H1 (cell line): ENCODE measurements around the gene ALDH3A1. TPM values are rescaled to one million over a fixed set of nuclear protein-coding genes. Genes with fewer than 3 reads are reported as not detected.

Experiments used
- CTCF ChIA-PET: fragments of 300-600 bp; sonication (Branson Sonifier 250); formaldehyde crosslinking; loops from one replicate; lab custom pipeline; 2021; ENCODE audit not compliant: partially characterized antibody; lab: Charles Lee
- POLR2A ChIA-PET: fragments of 300-600 bp; sonication (Branson Sonifier 250); formaldehyde crosslinking; loops from one replicate; lab custom pipeline; 2021; ENCODE audit warnings: inconsistent platforms; ENCODE audit not compliant: partially characterized antibody; lab: Charles Lee
- DNase-seq, 2 experiments: peaks; one replicate each; pipeline versions ENCODE4 v3.0.0 to v3.0.0-alpha.2; 2010 to 2022; ENCODE audit warnings: low spot score in 2 of 2, low read depth in 1 of 2, mixed read lengths in 1 of 2
- FAIRE-seq: peaks from 2 replicates; lab custom pipeline; 2011; peaks lifted over from hg19 to GRCh38; lab: Jason Lieb, UNC
- H2AFZ ChIP-seq: 2 replicates; pipeline ENCODE4 v1.8.1; 2012; ENCODE audit warnings: low read length, inconsistent platforms
- H2AK5ac ChIP-seq: 2 replicates; pipeline ENCODE4 v1.6.1; 2013; ENCODE audit warnings: low read depth, low read length
- H2BK120ac ChIP-seq: replicated peaks from 2 replicates; pipeline ENCODE3; 2013; ENCODE audit warnings: low read depth, low read length, inconsistent platforms
- H2BK12ac ChIP-seq: 2 replicates; pipeline ENCODE4 v1.6.1; 2013; ENCODE audit warnings: low read depth, low read length
- H2BK15ac ChIP-seq: 2 replicates; pipeline ENCODE4 v1.6.1; 2013; ENCODE audit warnings: low read length
- H2BK20ac ChIP-seq: 2 replicates; pipeline ENCODE4 v1.6.1; 2013; ENCODE audit warnings: low read length
- H2BK5ac ChIP-seq: 2 replicates; pipeline ENCODE4 v1.6.1; 2013; ENCODE audit warnings: low read depth, low read length
- H3K14ac ChIP-seq: 2 replicates; pipeline ENCODE4 v1.6.1; 2013; ENCODE audit warnings: inconsistent platforms; ENCODE audit not compliant: insufficient read length
- H3K18ac ChIP-seq: 2 replicates; pipeline ENCODE4 v1.6.1; 2013; ENCODE audit warnings: low read length; ENCODE audit errors: extremely low read depth
- H3K23ac ChIP-seq: 2 replicates; pipeline ENCODE4 v1.6.1; 2013; ENCODE audit warnings: inconsistent platforms; ENCODE audit not compliant: insufficient read length
- H3K23me2 ChIP-seq: 2 replicates; pipeline ENCODE4 v1.6.1; 2013; ENCODE audit warnings: low read depth, low read length
- H3K27ac ChIP-seq: 2 replicates; pipeline ENCODE4 v1.6.1; 2011; ENCODE audit warnings: low read depth, low read length, inconsistent platforms
- H3K27me3 ChIP-seq, 4 experiments: replicated peaks in 1 of 4; 1 replicate in 1 of 4; 2 replicates in 3 of 4; pipeline versions ENCODE4 v1.6.1 to v1.8.1; 2011 to 2013; ENCODE audit warnings: low read length in 3 of 4, mild to moderate bottlenecking in 3 of 4, inconsistent platforms in 2 of 4, mixed read lengths in 2 of 4, moderate library complexity in 1 of 4; ENCODE audit not compliant: control insufficient read depth in 3 of 4, insufficient read depth in 3 of 4; ENCODE audit errors: extremely low read depth in 1 of 4
- H3K36me3 ChIP-seq, 4 experiments: 2 replicates each; pipeline versions ENCODE4 v1.6.1 to v1.8.1; 2011 to 2013; ENCODE audit warnings: mild to moderate bottlenecking in 4 of 4, low read length in 3 of 4, moderate library complexity in 2 of 4, control low read depth in 1 of 4, inconsistent platforms in 1 of 4; ENCODE audit not compliant: insufficient read depth in 4 of 4, control insufficient read depth in 2 of 4
- H3K4ac ChIP-seq: replicated peaks from 2 replicates; pipeline ENCODE3; 2013; ENCODE audit warnings: low read length, low read depth, mixed read lengths, inconsistent platforms; ENCODE audit not compliant: insufficient read length
- H3K4me1 ChIP-seq, 4 experiments: replicated peaks in 1 of 4; 1 replicate in 1 of 4; 2 replicates in 3 of 4; pipeline versions ENCODE4 v1.6.1 to v1.8.1; 2011 to 2013; ENCODE audit warnings: low read length in 3 of 4, inconsistent platforms in 2 of 4, mixed read lengths in 1 of 4; ENCODE audit not compliant: insufficient read depth in 4 of 4, control insufficient read depth in 3 of 4
- H3K4me2 ChIP-seq, 2 experiments: 2 replicates each; pipeline versions ENCODE4 v1.6.1 to v1.8.1; 2011 to 2013; ENCODE audit warnings: low read depth in 2 of 2, low read length in 2 of 2, control low read depth in 1 of 2, inconsistent platforms in 1 of 2, mild to moderate bottlenecking in 1 of 2; ENCODE audit not compliant: insufficient read depth in 1 of 2
- H3K4me3 ChIP-seq, 4 experiments: fragments of 200-600, 300-600 bp in 1 of 4; sonication (generic), shearing (Covaris generic), sonication (Bioruptor Twin) in 1 of 4; 2 replicates each; pipeline versions ENCODE4 v1.5.1 to v1.8.1; 2011 to 2016; ENCODE audit warnings: low read length in 4 of 4, low read depth in 3 of 4, control low read depth in 2 of 4, inconsistent platforms in 2 of 4, mild to moderate bottlenecking in 2 of 4, mixed read lengths in 1 of 4, moderate library complexity in 1 of 4; ENCODE audit not compliant: insufficient read depth in 2 of 4; ENCODE audit errors: extremely low read depth in 1 of 4
- H3K56ac ChIP-seq: replicated peaks from 2 replicates; pipeline ENCODE3; 2013; ENCODE audit warnings: low read depth, mild to moderate bottlenecking, mixed read lengths, low read length, inconsistent platforms; ENCODE audit not compliant: insufficient read length
- H3K79me1 ChIP-seq: 2 replicates; pipeline ENCODE4 v1.6.1; 2013; ENCODE audit warnings: low read depth, low read length, control low read depth
- H3K79me2 ChIP-seq, 2 experiments: 2 replicates each; pipeline versions ENCODE4 v1.6.1 to v1.8.1; 2012 to 2013; ENCODE audit warnings: low read length in 2 of 2, mild to moderate bottlenecking in 2 of 2, inconsistent platforms in 1 of 2; ENCODE audit not compliant: insufficient read depth in 2 of 2, control insufficient read depth in 1 of 2
- H3K9ac ChIP-seq, 4 experiments: replicated peaks in 1 of 4; 1 replicate in 1 of 4; 2 replicates in 3 of 4; pipeline versions ENCODE4 v1.6.1 to v1.8.1; 2011 to 2013; ENCODE audit warnings: low read depth in 3 of 4, low read length in 3 of 4, control low read depth in 2 of 4, mild to moderate bottlenecking in 2 of 4, moderate library complexity in 2 of 4, inconsistent platforms in 1 of 4; ENCODE audit errors: extremely low read depth in 1 of 4
- H3K9me3 ChIP-seq, 2 experiments: 2 replicates each; pipeline versions ENCODE4 v1.6.1 to v1.8.1; 2012 to 2013; ENCODE audit warnings: mild to moderate bottlenecking in 2 of 2, moderate library complexity in 2 of 2, control low read depth in 1 of 2, inconsistent platforms in 1 of 2, low read depth in 1 of 2, low read length in 1 of 2, mixed read lengths in 1 of 2; ENCODE audit not compliant: insufficient read depth in 2 of 2
- H4K20me1 ChIP-seq, 2 experiments: replicated peaks in 1 of 2; 2 replicates each; pipeline versions ENCODE3 to v1.8.1; 2011 to 2013; ENCODE audit warnings: inconsistent platforms in 2 of 2, low read length in 2 of 2, mild to moderate bottlenecking in 1 of 2; ENCODE audit not compliant: insufficient read depth in 2 of 2, control insufficient read depth in 1 of 2
- H4K5ac ChIP-seq: 2 replicates; pipeline ENCODE4 v1.6.1; 2013; ENCODE audit warnings: low read length, low read depth, mixed read lengths, inconsistent platforms; ENCODE audit not compliant: insufficient read length
- H4K8ac ChIP-seq: 2 replicates; pipeline ENCODE4 v1.8.0; 2013; ENCODE audit warnings: mild to moderate bottlenecking, moderate library complexity, low read length, inconsistent platforms; ENCODE audit not compliant: insufficient read depth; ENCODE audit errors: extremely low read depth
- H4K91ac ChIP-seq: replicated peaks from 2 replicates; pipeline ENCODE3; 2013; ENCODE audit warnings: low read length, mixed read lengths, inconsistent platforms; ENCODE audit not compliant: insufficient read length
- WGBS, 2 experiments: shearing (Covaris generic) in 1 of 2; methylation state at CpG; one replicate each; pipeline versions ENCODE4 v1.1.6 to v1.1.7; 2013 to 2015; ENCODE audit warnings: low lambda C conversion rate in 2 of 2, mixed read lengths in 2 of 2, inconsistent platforms in 1 of 2, low coverage in 1 of 2, missing lambda C conversion rate in 1 of 2; ENCODE audit not compliant: insufficient replicate concordance in 2 of 2, insufficient coverage in 1 of 2, insufficient read length in 1 of 2; ENCODE audit errors: extremely low coverage in 1 of 2, missing lambda C conversion rate in 1 of 2; 5-methylcytosine and 5-hydroxymethylcytosine counted together
- polyA plus RNA-seq, 7 experiments: library from polyadenylated mRNA; depleted of rRNA in 3 of 7; stranded (reverse) in 5 of 7; unstranded in 2 of 7; fragments of >200 nt in 5 of 7; fragments of 200-250 nt in 2 of 7; gene quantifications; 1 replicate in 5 of 7; 2 replicates in 1 of 7; 4 replicates in 1 of 7; pipeline versions ENCODE4 v1.2.1 to v1.2.3, GENCODE V29; 2011 to 2013; ENCODE audit warnings: missing spikeins in 2 of 7, mixed read lengths in 2 of 7
- total RNA-seq: library from RNA; stranded (reverse); fragmentation: NEBNext Ultra II Directional; extraction: Animal tissue kit (Norgen Biotek cat#: 25700); gene quantifications from 2 replicates; pipeline ENCODE4 v1.2.1, GENCODE V29; 2021

Gene ALDH3A1
- total and polyA plus RNA-seq, 2 of the 8 experiments (the other 6 are each of a cell fraction or from before 2014, with no cell fraction given) = 0.37 to 1.4 TPM

DNA sequence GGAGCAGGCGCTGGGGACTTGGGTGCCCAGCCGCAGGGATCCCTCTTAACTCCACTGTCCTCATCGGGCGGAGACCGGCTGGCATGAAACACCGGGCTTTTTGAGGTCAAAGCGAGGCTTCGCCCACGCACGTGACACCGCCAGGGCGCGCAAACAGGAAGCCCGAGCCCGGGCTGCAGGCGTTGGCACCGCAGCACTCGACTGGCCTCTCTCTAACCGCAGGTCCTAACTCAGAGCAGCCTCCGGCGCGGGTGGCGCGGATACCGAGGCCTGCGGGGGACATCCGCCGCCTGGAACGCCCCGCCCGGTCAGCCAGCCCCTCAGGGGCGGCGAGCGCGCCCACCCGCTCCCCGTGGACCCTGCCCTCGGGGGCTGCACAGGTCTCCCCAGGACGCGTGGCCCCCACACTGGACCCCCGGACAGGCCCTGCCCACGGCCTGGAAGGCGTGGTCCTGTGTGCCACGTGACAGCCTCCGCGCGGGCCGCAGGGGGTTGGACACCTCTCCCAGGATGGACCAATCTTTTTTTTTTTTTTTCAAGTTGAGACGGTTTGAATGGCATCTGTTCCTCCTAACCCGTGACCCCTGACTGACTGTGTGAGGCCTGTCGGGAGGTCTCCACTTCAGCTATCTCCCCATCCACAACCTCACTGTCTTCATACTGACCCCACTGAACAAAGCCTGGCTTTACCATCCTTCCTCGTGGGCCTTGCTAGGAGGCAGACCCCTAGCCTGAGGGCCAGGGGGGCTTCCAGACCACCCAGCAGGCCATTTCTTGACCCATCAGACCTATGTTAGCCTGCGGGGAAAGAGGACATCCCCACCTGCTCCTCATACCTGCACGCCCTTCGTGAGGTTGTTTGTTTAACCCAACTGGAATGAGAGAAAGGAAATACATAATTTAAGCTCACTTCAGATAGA, 23.3 kb downstream of the ALDH3A1 start:
- Histone ChIP-seq H3K27ac (no peak overlapping the region), H3K27me3 (no peaks in the 10 kb centered on the region), H3K18ac (no peak overlapping the region), H4K91ac (no peak overlapping the region), H3K4ac (no peak overlapping the region), H3K36me3 (no peaks in the 10 kb centered on the region), H3K4me1 (no peaks in the 10 kb centered on the region; a peak in 1 of 7 replicates), H3K79me1 (no peaks in the 10 kb centered on the region), H3K23me2 (no peaks in the 10 kb centered on the region), H2BK5ac (no peak overlapping the region), H2AK5ac (no peak overlapping the region), H3K56ac (no peak overlapping the region), H3K79me2 (no peaks in the 10 kb centered on the region), H2AFZ (no peak overlapping the region), H3K14ac (no peak overlapping the region), H3K4me3 (no peak overlapping the region), H2BK20ac (no peak overlapping the region), H2BK15ac (no peak overlapping the region), H3K4me2 (no peak overlapping the region), H4K8ac (no peak overlapping the region; the same call in 1 of the 2 replicates), H2BK12ac (no peak overlapping the region), H3K23ac (no peak overlapping the region), H2BK120ac (no peak overlapping the region), H4K20me1 (no peaks in the 10 kb centered on the region), H4K5ac (no peak overlapping the region), H3K9ac (no peak overlapping the region), H3K9me3 (no peaks in the 10 kb centered on the region)
- FAIRE-seq (no peak), DNase-seq (no peak)
- ChIA-PET POLR2A (no interaction called here), CTCF (no interaction called here)
- 90% methylated on average over 49 of the region's 55 CpGs; no CpG with 5 or more reads in 1 of the 2 experiments for WGBS, 2 experiments
